Measurements from ENCODE around the gene UGT1A7.
"Not testable (repeated sequence)": the region's sequence is repeated elsewhere in the genome, so short reads cannot be mapped to it uniquely, and the experiment has no call there.

UGT1A7 gene

DNA sequence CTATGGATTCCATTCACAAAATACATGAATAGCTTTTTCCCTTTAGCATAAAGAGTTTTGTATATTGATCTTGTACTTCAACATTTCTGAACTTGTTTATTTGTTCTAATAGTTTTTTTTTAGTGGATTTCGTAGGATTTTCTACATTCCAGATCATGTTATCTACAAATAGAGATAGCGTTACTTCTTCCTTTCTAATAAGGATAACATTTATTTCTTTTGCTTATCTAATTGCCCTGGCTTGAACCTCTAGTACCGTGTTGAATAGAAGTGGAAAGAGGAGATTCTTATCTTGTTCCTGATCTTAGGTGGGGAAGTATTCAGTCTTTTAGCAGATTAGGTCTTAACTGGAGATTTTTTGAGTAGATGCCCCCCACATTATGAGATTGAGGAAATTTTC is 20.5 kb downstream of the UGT1A7 start:
- DNase-seq (ENCODE audit: insufficient read length), result no peak
- TF ChIP-seq POLR2AphosphoS5 (IDR thresholded peaks at IDR 0.05; ENCODE audit: low read depth, low read length), result no peak
- FAIRE-seq, result no peak

DNA sequence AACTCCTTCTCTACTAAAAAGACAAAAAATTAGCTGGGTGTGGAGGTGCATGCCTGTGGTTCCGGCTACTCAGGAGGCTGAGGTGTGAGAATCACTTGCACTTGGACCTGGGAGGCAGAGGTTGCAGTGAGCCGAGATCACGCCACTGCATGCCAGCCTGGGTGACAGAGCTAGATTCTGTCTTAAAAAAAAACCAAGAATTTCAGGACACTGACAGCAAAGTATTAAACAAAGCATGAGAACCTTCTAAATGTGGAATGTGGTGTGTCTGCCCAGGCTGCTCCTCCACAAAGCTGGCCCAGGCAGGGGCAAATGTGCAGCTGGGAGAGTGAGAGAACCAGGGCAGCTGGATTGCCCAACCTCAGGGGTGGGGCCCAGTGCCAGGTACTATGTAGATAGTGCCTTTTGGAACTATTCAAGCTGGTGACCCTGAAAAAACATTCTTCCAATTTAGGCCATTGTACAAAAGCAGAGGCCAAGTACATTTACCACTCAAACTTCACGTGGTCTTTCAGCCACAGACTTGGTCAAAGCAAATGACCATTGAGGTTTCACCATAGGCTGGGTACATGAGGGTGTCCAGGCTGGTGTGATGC is 24.3 kb downstream of the UGT1A7 start:
- DNase-seq (ENCODE audit: insufficient read length), result no peak
- no peak for FAIRE-seq

DNA sequence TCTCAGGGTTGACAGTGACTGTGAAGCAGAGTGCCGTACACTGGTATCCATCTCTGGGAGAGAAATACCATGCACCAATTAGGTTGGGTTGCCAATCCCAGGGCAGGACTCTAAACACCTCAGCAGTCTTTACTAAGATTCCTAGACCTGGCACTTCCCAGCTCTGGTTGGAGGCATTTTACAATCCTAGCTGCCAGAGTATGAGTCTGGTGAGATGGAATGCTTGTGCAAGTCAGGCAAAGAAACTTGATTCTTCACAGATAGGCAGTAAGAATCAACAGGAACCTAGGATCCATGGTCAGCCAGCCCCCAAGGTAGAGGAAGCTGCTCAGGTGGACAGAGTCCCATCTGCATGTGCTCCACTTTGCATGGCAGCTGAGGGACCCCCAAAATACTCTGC is 25.0 kb downstream of the UGT1A7 start:
- TF ChIP-seq POLR2A (IDR thresholded peaks at IDR 0.05; ENCODE audit: low read depth, low read length) (no peak), POLR2AphosphoS5 (IDR thresholded peaks at IDR 0.05; ENCODE audit: low read depth, low read length) (no peak), TAF1 (IDR thresholded peaks at IDR 0.05; ENCODE audit: borderline replicate concordance, low read depth, low read length) (no peak)
- FAIRE-seq, result no peak
- no peak for DNase-seq (ENCODE audit: insufficient read length)

More for the DNA sequence above, 24.3 kb downstream of the UGT1A7 start:
- TF ChIP-seq POLR2AphosphoS5 (IDR thresholded peaks at IDR 0.05; ENCODE audit: low read depth, low read length), result no peak
- TF ChIP-seq POLR2A (IDR thresholded peaks at IDR 0.05; ENCODE audit: low read depth, low read length), result no peak
- no peak for TF ChIP-seq TAF1 (IDR thresholded peaks at IDR 0.05; ENCODE audit: borderline replicate concordance, low read depth, low read length)

DNA sequence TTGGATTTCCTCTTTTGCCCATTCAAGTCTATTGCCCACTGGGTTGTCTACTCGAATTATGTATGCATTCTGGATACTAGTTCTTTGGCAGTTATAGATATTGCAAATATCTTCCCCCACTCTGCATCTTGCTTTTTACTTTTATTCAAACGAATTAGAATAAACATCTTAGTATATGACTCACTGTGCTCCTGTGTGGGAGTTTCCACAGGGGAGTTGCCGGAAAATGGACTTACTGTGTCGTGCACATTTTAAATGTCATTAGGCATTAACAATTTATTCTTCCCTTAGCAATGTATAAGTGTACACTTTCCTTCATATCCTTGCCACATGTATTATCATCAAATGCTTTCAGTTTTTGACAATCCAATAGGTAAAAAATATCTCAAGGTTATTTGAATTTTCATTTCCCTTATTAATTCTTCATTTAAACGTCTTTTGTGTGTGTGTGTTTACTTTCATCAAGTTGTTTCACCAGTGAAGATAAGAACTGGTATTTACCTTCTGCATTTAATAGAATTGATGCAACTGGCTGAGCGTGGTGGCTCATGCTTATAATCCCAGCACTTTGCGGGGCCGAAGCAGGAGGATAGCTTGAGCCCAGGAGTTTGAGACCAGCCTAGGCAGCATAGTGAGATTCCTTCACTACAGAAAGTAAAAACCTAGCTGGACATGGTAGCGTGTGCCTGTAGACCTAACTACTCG is 26.4 kb downstream of the UGT1A7 start:
- TF ChIP-seq POLR2AphosphoS5 (IDR thresholded peaks at IDR 0.05; ENCODE audit: low read depth, low read length), result no peak
- TF ChIP-seq TAF1 (IDR thresholded peaks at IDR 0.05; ENCODE audit: borderline replicate concordance, low read depth, low read length), result no peak
- no peak for TF ChIP-seq POLR2A (IDR thresholded peaks at IDR 0.05; ENCODE audit: low read depth, low read length)
- peak; percentile 56 for FAIRE-seq
- DNase-seq (ENCODE audit: insufficient read length), result no peak

DNA sequence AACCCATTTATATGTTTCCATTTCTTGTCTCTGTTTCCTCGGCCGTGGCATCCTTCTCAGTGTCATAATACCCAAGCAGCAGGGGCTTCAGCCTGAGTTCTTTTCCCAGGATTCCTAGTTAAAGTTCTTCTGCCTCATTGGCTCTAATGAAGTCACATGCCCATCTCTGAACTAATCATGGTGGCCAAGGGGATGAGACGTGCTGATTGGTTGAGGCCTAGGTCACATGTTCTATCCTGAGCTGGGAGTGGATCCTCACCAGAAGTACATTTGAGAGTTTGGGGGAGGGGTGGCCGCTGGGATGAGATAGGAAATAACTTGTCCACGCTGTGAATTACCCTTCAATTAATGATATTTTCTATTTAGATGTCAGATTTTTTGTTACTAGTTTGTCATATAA is 27.2 kb downstream of the UGT1A7 start:
- FAIRE-seq (no peak), DNase-seq (ENCODE audit: insufficient read length) (no peak)
- TF ChIP-seq POLR2A (IDR thresholded peaks at IDR 0.05; ENCODE audit: low read depth, low read length) (no peak), TAF1 (IDR thresholded peaks at IDR 0.05; ENCODE audit: borderline replicate concordance, low read depth, low read length) (no peak), POLR2AphosphoS5 (IDR thresholded peaks at IDR 0.05; ENCODE audit: low read depth, low read length) (no peak)

DNA sequence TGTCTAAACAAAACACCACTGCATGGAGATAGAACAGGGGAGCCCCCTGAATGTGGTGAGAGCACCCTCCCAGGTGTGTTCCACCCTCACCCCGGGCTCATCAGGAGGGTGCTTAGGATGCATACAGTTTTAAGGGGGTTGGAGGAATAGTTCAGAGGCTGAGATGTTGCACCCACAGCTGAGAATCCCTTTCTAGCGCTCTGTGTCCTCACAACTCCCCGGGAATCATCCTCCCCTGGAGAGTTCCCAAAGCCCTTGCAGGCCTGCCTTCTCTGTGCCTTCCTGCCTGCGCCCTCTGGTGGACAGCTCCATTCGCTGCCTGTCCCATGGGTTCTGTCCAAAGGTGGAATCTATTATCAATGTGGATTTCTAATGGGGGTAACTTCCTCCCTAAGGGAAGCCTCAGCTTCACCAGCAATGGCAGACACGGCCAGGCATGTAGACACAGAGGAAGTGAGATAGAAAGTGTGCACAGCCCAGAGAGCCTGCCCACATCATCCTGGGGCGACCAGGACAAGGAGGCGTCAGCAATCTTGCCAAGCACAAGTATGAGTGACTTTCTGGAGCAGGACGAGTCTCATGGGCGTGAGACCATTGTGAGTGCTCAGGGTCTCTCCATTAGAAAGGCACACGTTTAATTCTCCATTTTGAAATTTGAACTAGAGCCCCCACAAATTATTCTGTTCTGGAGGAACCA is 29.8 kb downstream of the UGT1A7 start:
- peak; percentile 85 for FAIRE-seq
- DNase-seq (ENCODE audit: insufficient read length), result peak; percentile 26
- no peak for TF ChIP-seq POLR2A (IDR thresholded peaks at IDR 0.05; ENCODE audit: low read depth, low read length)
- TF ChIP-seq TAF1 (IDR thresholded peaks at IDR 0.05; ENCODE audit: borderline replicate concordance, low read depth, low read length), result no peak
- TF ChIP-seq POLR2AphosphoS5 (IDR thresholded peaks at IDR 0.05; ENCODE audit: low read depth, low read length), result no peak

DNA sequence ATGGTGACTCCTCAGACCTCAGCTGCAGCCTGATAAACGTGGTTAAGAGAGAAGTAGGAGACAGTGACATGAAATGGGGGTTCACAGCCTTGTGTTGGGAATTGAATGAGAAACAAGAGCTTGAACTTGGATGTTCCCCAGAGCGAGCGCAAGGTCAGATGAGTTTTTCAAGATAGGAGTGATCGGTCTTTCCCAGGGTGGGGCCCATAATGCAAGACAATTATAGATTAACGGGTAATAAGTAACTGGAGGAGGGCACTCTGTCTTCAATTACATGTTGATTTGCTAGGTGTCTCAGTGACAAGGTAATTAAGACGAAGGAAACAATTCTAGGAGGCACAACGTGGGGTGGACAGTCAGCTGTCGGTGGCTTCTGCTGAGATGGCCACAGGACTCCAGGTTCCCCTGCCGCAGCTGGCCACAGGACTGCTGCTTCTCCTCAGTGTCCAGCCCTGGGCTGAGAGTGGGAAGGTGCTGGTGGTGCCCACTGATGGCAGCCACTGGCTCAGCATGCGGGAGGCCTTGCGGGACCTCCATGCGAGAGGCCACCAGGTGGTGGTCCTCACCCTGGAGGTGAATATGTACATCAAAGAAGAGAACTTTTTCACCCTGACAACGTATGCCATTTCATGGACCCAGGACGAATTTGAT is 31.0 kb downstream of the UGT1A7 start, which contains the start of gene UGT1A5:
TSS of gene UGT1A5 (plus strand) at position 297 of the 651 bp plus-strand sequence. CDS start at position 382, 85 bp downstream.
- DNase-seq (ENCODE audit: insufficient read length), result no peak
- no peak for FAIRE-seq
- TF ChIP-seq POLR2A (IDR thresholded peaks at IDR 0.05; ENCODE audit: low read depth, low read length), result no peak

DNA sequence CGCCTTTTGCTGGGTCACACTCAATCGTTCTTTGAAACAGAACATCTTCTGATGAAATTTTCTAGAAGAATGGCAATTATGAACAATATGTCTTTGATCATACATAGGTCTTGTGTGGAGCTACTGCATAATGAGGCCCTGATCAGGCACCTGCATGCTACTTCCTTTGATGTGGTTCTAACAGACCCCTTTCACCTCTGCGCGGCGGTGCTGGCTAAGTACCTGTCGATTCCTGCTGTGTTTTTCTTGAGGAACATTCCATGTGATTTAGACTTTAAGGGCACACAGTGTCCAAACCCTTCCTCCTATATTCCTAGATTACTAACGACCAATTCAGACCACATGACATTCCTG is 31.5 kb downstream of the UGT1A7 start:
- FAIRE-seq (no peak), DNase-seq (ENCODE audit: insufficient read length) (no peak)
- TF ChIP-seq POLR2AphosphoS5 (IDR thresholded peaks at IDR 0.05; ENCODE audit: low read depth, low read length) (no peak), TAF1 (IDR thresholded peaks at IDR 0.05; ENCODE audit: borderline replicate concordance, low read depth, low read length) (no peak), POLR2A (IDR thresholded peaks at IDR 0.05; ENCODE audit: low read depth, low read length) (no peak)

DNA sequence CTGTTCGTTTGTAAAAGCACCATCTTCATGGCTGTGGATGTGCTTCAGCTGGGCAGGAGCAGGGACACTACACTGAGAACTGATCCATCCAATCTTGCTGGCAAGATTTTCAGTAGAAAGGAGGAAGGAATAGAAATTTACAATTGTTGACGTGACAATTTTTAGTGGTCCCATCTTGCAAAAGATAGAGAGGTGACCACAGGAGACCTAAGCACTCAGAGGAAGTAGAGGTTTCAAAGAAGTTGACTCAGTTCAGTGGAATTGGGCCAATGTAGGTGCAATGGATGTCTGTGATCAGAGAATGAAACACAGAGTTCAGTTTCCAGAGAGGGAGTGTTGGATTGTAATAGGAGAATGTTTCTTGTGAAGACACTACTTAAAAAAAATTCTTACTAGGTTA is 32.4 kb downstream of the UGT1A7 start:
- no peak for DNase-seq (ENCODE audit: insufficient read length)
- FAIRE-seq, result no peak
- no peak for TF ChIP-seq TAF1 (IDR thresholded peaks at IDR 0.05; ENCODE audit: borderline replicate concordance, low read depth, low read length)
- no peak for TF ChIP-seq POLR2A (IDR thresholded peaks at IDR 0.05; ENCODE audit: low read depth, low read length)
- TF ChIP-seq POLR2AphosphoS5 (IDR thresholded peaks at IDR 0.05; ENCODE audit: low read depth, low read length), result no peak

DNA sequence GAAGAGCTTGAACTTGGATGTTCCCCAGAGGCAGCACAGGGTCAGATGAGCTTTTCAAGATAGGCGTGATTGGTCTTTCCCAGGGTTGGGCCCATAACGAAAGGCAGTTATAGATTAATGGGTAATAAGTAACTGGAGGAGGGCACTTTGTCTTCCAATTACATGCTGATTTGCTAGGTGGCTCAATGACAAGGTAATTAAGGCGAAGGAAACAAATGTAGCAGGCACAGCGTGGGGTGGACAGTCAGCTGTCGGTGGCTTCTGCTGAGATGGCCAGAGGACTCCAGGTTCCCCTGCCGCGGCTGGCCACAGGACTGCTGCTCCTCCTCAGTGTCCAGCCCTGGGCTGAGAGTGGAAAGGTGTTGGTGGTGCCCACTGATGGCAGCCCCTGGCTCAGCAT is 36.9 kb downstream of the UGT1A7 start, which contains the start of gene UGT1A4:
TSS of gene UGT1A4 (plus strand) at position 185 of the 400 bp plus-strand sequence. CDS start at position 270, 85 bp downstream.
- DNase-seq (ENCODE audit: insufficient read length) (no peak), FAIRE-seq (no peak)
- TF ChIP-seq TAF1 (IDR thresholded peaks at IDR 0.05; ENCODE audit: borderline replicate concordance, low read depth, low read length) (no peak), POLR2AphosphoS5 (IDR thresholded peaks at IDR 0.05; ENCODE audit: low read depth, low read length) (no peak), POLR2A (IDR thresholded peaks at IDR 0.05; ENCODE audit: low read depth, low read length) (no peak)

DNA sequence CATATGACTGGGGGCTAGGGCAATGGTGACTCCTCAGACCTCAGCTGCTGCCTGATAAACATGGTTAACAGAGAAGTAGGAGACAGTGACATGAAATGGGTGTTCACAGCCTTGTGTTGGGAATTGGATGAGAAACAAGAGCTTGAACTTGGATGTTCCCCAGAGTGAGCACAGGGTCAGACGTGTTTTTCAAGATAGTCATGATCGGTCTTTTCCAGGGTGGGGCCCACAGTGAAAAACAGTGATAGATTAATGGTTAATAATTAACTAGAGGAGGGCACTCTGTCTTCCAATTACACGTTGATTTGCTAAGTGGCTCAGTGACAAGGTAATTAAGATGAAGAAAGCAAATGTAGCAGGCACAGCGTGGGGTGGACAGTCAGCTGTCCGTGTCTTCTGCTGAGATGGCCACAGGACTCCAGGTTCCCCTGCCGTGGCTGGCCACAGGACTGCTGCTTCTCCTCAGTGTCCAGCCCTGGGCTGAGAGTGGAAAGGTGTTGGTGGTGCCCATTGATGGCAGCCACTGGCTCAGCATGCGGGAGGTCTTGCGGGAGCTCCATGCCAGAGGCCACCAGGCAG is 47.1 kb downstream of the UGT1A7 start, which contains the start of gene UGT1A3:
TSS of gene UGT1A3 (plus strand) at position 320 of the 579 bp plus-strand sequence. CDS start at position 405, 85 bp downstream.
- DNase-seq (ENCODE audit: insufficient read length) (no peak), FAIRE-seq (no peak)
- TF ChIP-seq POLR2A (IDR thresholded peaks at IDR 0.05; ENCODE audit: low read depth, low read length) (no peak), TAF1 (IDR thresholded peaks at IDR 0.05; ENCODE audit: borderline replicate concordance, low read depth, low read length) (no peak), POLR2AphosphoS5 (IDR thresholded peaks at IDR 0.05; ENCODE audit: low read depth, low read length) (no peak)

DNA sequence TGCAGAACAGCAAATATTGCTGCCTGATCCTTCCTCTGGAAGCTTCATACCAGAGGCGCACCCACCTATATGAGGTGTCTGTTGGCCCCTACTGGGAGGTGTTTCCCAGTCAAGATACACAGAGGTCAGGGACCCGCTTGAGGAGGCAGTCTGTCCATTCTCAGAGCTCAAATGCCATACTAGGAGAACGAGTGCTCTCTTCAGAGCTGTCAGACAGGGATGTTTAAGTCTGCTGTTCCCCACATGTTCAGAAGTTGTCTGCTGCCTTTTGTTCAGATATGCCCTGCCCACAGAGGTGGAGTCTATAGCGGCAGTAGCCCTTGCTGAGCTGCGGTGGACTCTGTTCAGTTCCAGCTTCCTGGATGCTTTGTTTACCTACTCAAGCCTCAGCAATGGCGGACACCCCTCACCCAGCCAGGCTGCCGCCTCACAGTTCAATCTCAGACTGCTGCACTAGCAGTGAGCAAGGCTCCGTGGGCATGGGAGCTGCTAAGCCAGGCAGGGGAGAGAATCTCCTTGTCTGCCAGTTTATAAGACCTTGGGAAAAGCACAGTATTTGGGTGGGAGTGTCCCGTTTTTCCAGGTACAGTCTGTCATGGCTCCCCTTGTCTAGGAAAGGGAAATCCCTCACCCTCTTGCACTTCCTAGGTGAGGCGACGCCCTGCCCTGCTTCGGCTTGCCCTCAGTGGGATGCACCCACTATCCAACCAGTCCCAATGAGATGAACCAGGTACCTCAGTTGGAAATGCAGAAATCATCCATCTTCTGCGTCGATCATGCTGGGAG is 55.4 kb downstream of the UGT1A7 start:
- not testable (repeated sequence) for DNase-seq (ENCODE audit: insufficient read length); FAIRE-seq
